H1 (cell line): ENCODE data around the gene BIK. TPM values are rescaled to one million over a fixed set of nuclear protein-coding genes. Genes with fewer than 3 reads are reported as not detected.

Experiments used
- CTCF ChIA-PET: fragments of 300-600 bp; sonication (Branson Sonifier 250); formaldehyde crosslinking; loops from one replicate; lab custom pipeline; 2021; ENCODE audit not compliant: partially characterized antibody; lab: Charles Lee
- POLR2A ChIA-PET: fragments of 300-600 bp; sonication (Branson Sonifier 250); formaldehyde crosslinking; loops from one replicate; lab custom pipeline; 2021; ENCODE audit warnings: inconsistent platforms; ENCODE audit not compliant: partially characterized antibody; lab: Charles Lee
- DNase-seq, 2 experiments: peaks; one replicate each; pipeline versions ENCODE4 v3.0.0 to v3.0.0-alpha.2; 2010 to 2022; ENCODE audit warnings: low spot score in 2 of 2, low read depth in 1 of 2, mixed read lengths in 1 of 2
- FAIRE-seq: peaks from 2 replicates; lab custom pipeline; 2011; peaks lifted over from hg19 to GRCh38; lab: Jason Lieb, UNC
- H2AFZ ChIP-seq: 2 replicates; pipeline ENCODE4 v1.8.1; 2012; ENCODE audit warnings: low read length, inconsistent platforms
- H2AK5ac ChIP-seq: 2 replicates; pipeline ENCODE4 v1.6.1; 2013; ENCODE audit warnings: low read depth, low read length
- H2BK120ac ChIP-seq: replicated peaks from 2 replicates; pipeline ENCODE3; 2013; ENCODE audit warnings: low read depth, low read length, inconsistent platforms
- H2BK12ac ChIP-seq: 2 replicates; pipeline ENCODE4 v1.6.1; 2013; ENCODE audit warnings: low read depth, low read length
- H2BK15ac ChIP-seq: 2 replicates; pipeline ENCODE4 v1.6.1; 2013; ENCODE audit warnings: low read length
- H2BK20ac ChIP-seq: 2 replicates; pipeline ENCODE4 v1.6.1; 2013; ENCODE audit warnings: low read length
- H2BK5ac ChIP-seq: 2 replicates; pipeline ENCODE4 v1.6.1; 2013; ENCODE audit warnings: low read depth, low read length
- H3K14ac ChIP-seq: 2 replicates; pipeline ENCODE4 v1.6.1; 2013; ENCODE audit warnings: inconsistent platforms; ENCODE audit not compliant: insufficient read length
- H3K18ac ChIP-seq: 2 replicates; pipeline ENCODE4 v1.6.1; 2013; ENCODE audit warnings: low read length; ENCODE audit errors: extremely low read depth
- H3K23ac ChIP-seq: 2 replicates; pipeline ENCODE4 v1.6.1; 2013; ENCODE audit warnings: inconsistent platforms; ENCODE audit not compliant: insufficient read length
- H3K23me2 ChIP-seq: 2 replicates; pipeline ENCODE4 v1.6.1; 2013; ENCODE audit warnings: low read depth, low read length
- H3K27ac ChIP-seq: 2 replicates; pipeline ENCODE4 v1.6.1; 2011; ENCODE audit warnings: low read depth, low read length, inconsistent platforms
- H3K27me3 ChIP-seq, 4 experiments: replicated peaks in 1 of 4; 1 replicate in 1 of 4; 2 replicates in 3 of 4; pipeline versions ENCODE4 v1.6.1 to v1.8.1; 2011 to 2013; ENCODE audit warnings: low read length in 3 of 4, mild to moderate bottlenecking in 3 of 4, inconsistent platforms in 2 of 4, mixed read lengths in 2 of 4, moderate library complexity in 1 of 4; ENCODE audit not compliant: control insufficient read depth in 3 of 4, insufficient read depth in 3 of 4; ENCODE audit errors: extremely low read depth in 1 of 4
- H3K36me3 ChIP-seq, 4 experiments: 2 replicates each; pipeline versions ENCODE4 v1.6.1 to v1.8.1; 2011 to 2013; ENCODE audit warnings: mild to moderate bottlenecking in 4 of 4, low read length in 3 of 4, moderate library complexity in 2 of 4, control low read depth in 1 of 4, inconsistent platforms in 1 of 4; ENCODE audit not compliant: insufficient read depth in 4 of 4, control insufficient read depth in 2 of 4
- H3K4ac ChIP-seq: replicated peaks from 2 replicates; pipeline ENCODE3; 2013; ENCODE audit warnings: low read length, low read depth, mixed read lengths, inconsistent platforms; ENCODE audit not compliant: insufficient read length
- H3K4me1 ChIP-seq, 4 experiments: replicated peaks in 1 of 4; 1 replicate in 1 of 4; 2 replicates in 3 of 4; pipeline versions ENCODE4 v1.6.1 to v1.8.1; 2011 to 2013; ENCODE audit warnings: low read length in 3 of 4, inconsistent platforms in 2 of 4, mixed read lengths in 1 of 4; ENCODE audit not compliant: insufficient read depth in 4 of 4, control insufficient read depth in 3 of 4
- H3K4me2 ChIP-seq, 2 experiments: 2 replicates each; pipeline versions ENCODE4 v1.6.1 to v1.8.1; 2011 to 2013; ENCODE audit warnings: low read depth in 2 of 2, low read length in 2 of 2, control low read depth in 1 of 2, inconsistent platforms in 1 of 2, mild to moderate bottlenecking in 1 of 2; ENCODE audit not compliant: insufficient read depth in 1 of 2
- H3K4me3 ChIP-seq, 4 experiments: fragments of 200-600, 300-600 bp in 1 of 4; sonication (generic), shearing (Covaris generic), sonication (Bioruptor Twin) in 1 of 4; 2 replicates each; pipeline versions ENCODE4 v1.5.1 to v1.8.1; 2011 to 2016; ENCODE audit warnings: low read length in 4 of 4, low read depth in 3 of 4, control low read depth in 2 of 4, inconsistent platforms in 2 of 4, mild to moderate bottlenecking in 2 of 4, mixed read lengths in 1 of 4, moderate library complexity in 1 of 4; ENCODE audit not compliant: insufficient read depth in 2 of 4; ENCODE audit errors: extremely low read depth in 1 of 4
- H3K56ac ChIP-seq: replicated peaks from 2 replicates; pipeline ENCODE3; 2013; ENCODE audit warnings: low read depth, mild to moderate bottlenecking, mixed read lengths, low read length, inconsistent platforms; ENCODE audit not compliant: insufficient read length
- H3K79me1 ChIP-seq: 2 replicates; pipeline ENCODE4 v1.6.1; 2013; ENCODE audit warnings: low read depth, low read length, control low read depth
- H3K79me2 ChIP-seq, 2 experiments: 2 replicates each; pipeline versions ENCODE4 v1.6.1 to v1.8.1; 2012 to 2013; ENCODE audit warnings: low read length in 2 of 2, mild to moderate bottlenecking in 2 of 2, inconsistent platforms in 1 of 2; ENCODE audit not compliant: insufficient read depth in 2 of 2, control insufficient read depth in 1 of 2
- H3K9ac ChIP-seq, 4 experiments: replicated peaks in 1 of 4; 1 replicate in 1 of 4; 2 replicates in 3 of 4; pipeline versions ENCODE4 v1.6.1 to v1.8.1; 2011 to 2013; ENCODE audit warnings: low read depth in 3 of 4, low read length in 3 of 4, control low read depth in 2 of 4, mild to moderate bottlenecking in 2 of 4, moderate library complexity in 2 of 4, inconsistent platforms in 1 of 4; ENCODE audit errors: extremely low read depth in 1 of 4
- H3K9me3 ChIP-seq, 2 experiments: 2 replicates each; pipeline versions ENCODE4 v1.6.1 to v1.8.1; 2012 to 2013; ENCODE audit warnings: mild to moderate bottlenecking in 2 of 2, moderate library complexity in 2 of 2, control low read depth in 1 of 2, inconsistent platforms in 1 of 2, low read depth in 1 of 2, low read length in 1 of 2, mixed read lengths in 1 of 2; ENCODE audit not compliant: insufficient read depth in 2 of 2
- H4K20me1 ChIP-seq, 2 experiments: replicated peaks in 1 of 2; 2 replicates each; pipeline versions ENCODE3 to v1.8.1; 2011 to 2013; ENCODE audit warnings: inconsistent platforms in 2 of 2, low read length in 2 of 2, mild to moderate bottlenecking in 1 of 2; ENCODE audit not compliant: insufficient read depth in 2 of 2, control insufficient read depth in 1 of 2
- H4K5ac ChIP-seq: 2 replicates; pipeline ENCODE4 v1.6.1; 2013; ENCODE audit warnings: low read length, low read depth, mixed read lengths, inconsistent platforms; ENCODE audit not compliant: insufficient read length
- H4K8ac ChIP-seq: 2 replicates; pipeline ENCODE4 v1.8.0; 2013; ENCODE audit warnings: mild to moderate bottlenecking, moderate library complexity, low read length, inconsistent platforms; ENCODE audit not compliant: insufficient read depth; ENCODE audit errors: extremely low read depth
- H4K91ac ChIP-seq: replicated peaks from 2 replicates; pipeline ENCODE3; 2013; ENCODE audit warnings: low read length, mixed read lengths, inconsistent platforms; ENCODE audit not compliant: insufficient read length
- CHD1 ChIP-seq: IDR thresholded peaks from 2 replicates; pipeline ENCODE4 v1.6.1; 2012; ENCODE audit warnings: low read depth, low read length, improper control_type of control experiment
- RAD21 ChIP-seq, 2 experiments: IDR thresholded peaks in 1 of 2; conservative IDR thresholded peaks in 1 of 2; 2 replicates each; pipeline ENCODE4 v1.6.1; 2011; ENCODE audit warnings: low read depth in 2 of 2, low read length in 2 of 2, improper control_type of control experiment in 1 of 2, inconsistent platforms in 1 of 2, mild to moderate bottlenecking in 1 of 2, moderate library complexity in 1 of 2
- SIN3A ChIP-seq, 2 experiments: IDR thresholded peaks in 1 of 2; conservative IDR thresholded peaks in 1 of 2; 2 replicates each; pipeline ENCODE4 v1.6.1; 2011 to 2012; ENCODE audit warnings: low read length in 2 of 2, improper control_type of control experiment in 1 of 2, low read depth in 1 of 2, mild to moderate bottlenecking in 1 of 2
- TAF1 ChIP-seq: IDR thresholded peaks from 2 replicates; pipeline ENCODE4 v1.6.1; 2011; ENCODE audit warnings: mild to moderate bottlenecking, low read depth, low read length
- WGBS, 2 experiments: shearing (Covaris generic) in 1 of 2; methylation state at CpG; one replicate each; pipeline versions ENCODE4 v1.1.6 to v1.1.7; 2013 to 2015; ENCODE audit warnings: low lambda C conversion rate in 2 of 2, mixed read lengths in 2 of 2, inconsistent platforms in 1 of 2, low coverage in 1 of 2, missing lambda C conversion rate in 1 of 2; ENCODE audit not compliant: insufficient replicate concordance in 2 of 2, insufficient coverage in 1 of 2, insufficient read length in 1 of 2; ENCODE audit errors: extremely low coverage in 1 of 2, missing lambda C conversion rate in 1 of 2; 5-methylcytosine and 5-hydroxymethylcytosine counted together
- polyA plus RNA-seq, 7 experiments: library from polyadenylated mRNA; depleted of rRNA in 3 of 7; stranded (reverse) in 5 of 7; unstranded in 2 of 7; fragments of >200 nt in 5 of 7; fragments of 200-250 nt in 2 of 7; gene quantifications; 1 replicate in 5 of 7; 2 replicates in 1 of 7; 4 replicates in 1 of 7; pipeline versions ENCODE4 v1.2.1 to v1.2.3, GENCODE V29; 2011 to 2013; ENCODE audit warnings: missing spikeins in 2 of 7, mixed read lengths in 2 of 7
- total RNA-seq: library from RNA; stranded (reverse); fragmentation: NEBNext Ultra II Directional; extraction: Animal tissue kit (Norgen Biotek cat#: 25700); gene quantifications from 2 replicates; pipeline ENCODE4 v1.2.1, GENCODE V29; 2021
- TF ChIP-seq, protein P1 (sequence below), 3 experiments: IDR thresholded peaks; 1 replicate in 2 of 3; 2 replicates in 1 of 3; pipeline versions ENCODE4 v1.5.1 to v1.6.1; 2011; ENCODE audit warnings: low read length in 3 of 3, mild to moderate bottlenecking in 3 of 3, inconsistent platforms in 2 of 3, low read depth in 1 of 3, moderate library complexity in 1 of 3; ENCODE audit not compliant: insufficient read depth in 1 of 3; ENCODE audit errors: control extremely low read depth in 1 of 3

BIK gene
- total and polyA plus RNA-seq, 2 of the 8 experiments (the other 6 are each of a cell fraction or from before 2014, with no cell fraction given) = 3.3 to 5.5 TPM

DNA sequence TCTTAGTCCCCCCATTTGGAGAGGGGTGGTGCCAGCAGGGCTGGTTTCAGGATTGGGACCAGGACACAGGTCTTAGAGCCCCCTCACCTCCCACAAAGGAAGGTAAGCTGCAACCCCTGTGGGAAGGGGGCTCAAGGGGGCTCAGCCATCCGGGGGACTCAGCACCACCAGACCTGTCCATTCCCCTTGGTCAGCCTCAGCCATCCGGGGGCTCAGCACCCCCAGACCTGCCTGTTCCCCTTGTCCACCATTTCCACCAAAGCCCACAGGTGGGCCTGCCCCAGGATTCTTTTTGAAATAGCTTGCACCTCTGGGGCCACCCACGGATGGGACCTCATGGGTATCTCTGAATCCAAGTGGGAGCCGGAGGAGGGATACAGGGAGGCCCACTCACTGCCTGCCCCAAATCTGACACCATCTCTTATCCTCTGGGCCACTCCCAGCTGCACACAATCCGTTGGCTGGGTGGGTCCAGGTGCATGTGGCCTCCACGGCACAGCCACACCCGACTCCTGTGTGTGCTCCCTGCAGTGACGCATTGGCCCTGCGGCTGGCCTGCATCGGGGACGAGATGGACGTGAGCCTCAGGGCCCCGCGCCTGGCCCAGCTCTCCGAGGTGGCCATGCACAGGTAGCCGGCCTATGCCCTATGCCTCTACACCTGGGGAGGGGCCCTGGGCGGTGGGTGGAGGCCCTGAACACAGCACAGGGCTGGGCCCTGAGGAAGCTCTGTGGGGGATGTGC is 16.8 kb downstream of the BIK start:
- Histone ChIP-seq H4K91ac (no peak overlapping the region), H3K4me1 (peaks cover 0 to 6% (median 0%) of the 10 kb centered on the region in 4 experiments; a peak in 3 of 7 replicates), H2AFZ (no peak overlapping the region), H3K27me3 (no peaks in the 10 kb centered on the region), H3K4me2 (no peak overlapping the region), H3K23me2 (no peaks in the 10 kb centered on the region), H2BK5ac (no peak overlapping the region), H4K20me1 (peaks cover 3 to 13% of the 10 kb centered on the region in 2 experiments), H3K79me1 (peaks cover 3% of the 10 kb centered on the region), H4K5ac (no peak overlapping the region), H2BK20ac (no peak overlapping the region), H3K4me3 (no peak overlapping the region), H2AK5ac (no peak overlapping the region), H2BK15ac (no peak overlapping the region), H3K79me2 (no peaks in the 10 kb centered on the region), H3K18ac (no peak overlapping the region), H3K27ac (no peak overlapping the region), H3K9me3 (no peaks in the 10 kb centered on the region), H3K14ac (no peak overlapping the region), H2BK12ac (no peak overlapping the region), H3K23ac (no peak overlapping the region), H3K4ac (no peak overlapping the region), H3K36me3 (peaks cover 2 to 7% (median 3%) of the 10 kb centered on the region in 4 experiments; a peak in 4 of 8 replicates), H2BK120ac (no peak overlapping the region), H3K9ac (no peak overlapping the region), H3K56ac (no peak overlapping the region), H4K8ac (no peak overlapping the region)
- FAIRE-seq (no peak), DNase-seq (no peak)
- POLR2A ChIA-PET = interaction anchor here (0.7 kb wide), 1 partner anchor 9 kb away, joined by 3 read pairs; no protein-coding TSS in a partner anchor
- CTCF ChIA-PET = interaction anchor here (0.6 to 2.2 kb wide), 10 partner anchors 8 to 825 kb away, joined by 3 to 6 read pairs (median 4); no protein-coding TSS in a partner anchor
- 86% methylated on average over 17 of the region's 17 CpGs; no CpG with 5 or more reads in 1 of the 2 experiments for WGBS, 2 experiments
- TF ChIP-seq RAD21 (IDR thresholded peaks at IDR 0.05 in 1 of 2, conservative IDR thresholded peaks at IDR 0.05 in 1 of 2; ENCODE audit: low read depth in 2 of 2, low read length in 2 of 2) (no peak), CHD1 (no peak), TAF1 (no peak), SIN3A (conservative IDR thresholded peaks at IDR 0.05 in 1 of 2, IDR thresholded peaks at IDR 0.05 in 1 of 2; ENCODE audit: low read depth in 1 of 2, low read length in 2 of 2) (no peak)
- TF ChIP-seq, protein P1, sequence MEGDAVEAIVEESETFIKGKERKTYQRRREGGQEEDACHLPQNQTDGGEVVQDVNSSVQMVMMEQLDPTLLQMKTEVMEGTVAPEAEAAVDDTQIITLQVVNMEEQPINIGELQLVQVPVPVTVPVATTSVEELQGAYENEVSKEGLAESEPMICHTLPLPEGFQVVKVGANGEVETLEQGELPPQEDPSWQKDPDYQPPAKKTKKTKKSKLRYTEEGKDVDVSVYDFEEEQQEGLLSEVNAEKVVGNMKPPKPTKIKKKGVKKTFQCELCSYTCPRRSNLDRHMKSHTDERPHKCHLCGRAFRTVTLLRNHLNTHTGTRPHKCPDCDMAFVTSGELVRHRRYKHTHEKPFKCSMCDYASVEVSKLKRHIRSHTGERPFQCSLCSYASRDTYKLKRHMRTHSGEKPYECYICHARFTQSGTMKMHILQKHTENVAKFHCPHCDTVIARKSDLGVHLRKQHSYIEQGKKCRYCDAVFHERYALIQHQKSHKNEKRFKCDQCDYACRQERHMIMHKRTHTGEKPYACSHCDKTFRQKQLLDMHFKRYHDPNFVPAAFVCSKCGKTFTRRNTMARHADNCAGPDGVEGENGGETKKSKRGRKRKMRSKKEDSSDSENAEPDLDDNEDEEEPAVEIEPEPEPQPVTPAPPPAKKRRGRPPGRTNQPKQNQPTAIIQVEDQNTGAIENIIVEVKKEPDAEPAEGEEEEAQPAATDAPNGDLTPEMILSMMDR (IDR thresholded peaks at IDR 0.05; ENCODE audit: control extremely low read depth in 1 of 3, insufficient read depth in 1 of 3, low read depth in 1 of 3, low read length in 3 of 3) = no peak
